ENCODE results near the gene COQ10A. TPM values are rescaled to one million over a fixed set of nuclear protein-coding genes. Genes with fewer than 3 reads are reported as not detected.
A peak's percentile ranks its signal among the peaks of the same experiment; 100 is the strongest.
"Not testable (repeated sequence)": the region's sequence is repeated elsewhere in the genome, so short reads cannot be mapped to it uniquely, and the experiment has no call there.

The COQ10A gene
- total RNA-seq, 1 experiment from 2014 or later: 25.1 TPM

GRCh38 chr12:56266068-56266692 is 562 bp upstream of the COQ10A start:
- in situ Hi-C loops (cut with HindIII; ENCODE audit: low pct_unique_long_range_greater_than_20kb, low sequenced_read_pairs); DNase-seq (ENCODE audit: low read depth): not testable (repeated sequence)

- DNase-seq (ENCODE audit: low read depth): no peak
- in situ Hi-C loops (cut with HindIII; ENCODE audit: low pct_unique_long_range_greater_than_20kb, low sequenced_read_pairs): no loop called here
Observed at GRCh38 chr12:56267443-56268071, 815 bp downstream of the COQ10A start.

DNA sequence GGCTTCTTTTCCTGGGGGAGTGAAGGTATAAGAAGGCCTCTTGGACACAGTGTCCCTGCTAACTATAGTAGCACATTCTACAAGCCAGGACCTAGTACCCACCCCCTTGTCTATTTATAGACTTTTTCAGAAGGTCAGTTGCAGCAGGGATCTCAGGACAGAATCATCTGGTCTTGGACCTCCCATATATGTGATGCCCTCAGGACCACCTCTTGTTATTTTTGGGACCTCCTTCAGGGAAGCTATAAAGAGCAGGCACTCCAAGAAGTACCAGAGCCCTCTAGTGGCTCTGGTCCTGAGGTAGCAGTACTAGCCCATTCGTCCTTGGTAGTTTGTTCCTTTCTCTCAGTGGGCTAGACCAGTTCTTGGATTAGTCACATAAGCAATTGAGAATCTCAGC is 4.3 kb downstream of the COQ10A start:
- DNase-seq (ENCODE audit: low read depth): peak; percentile 43

DNA sequence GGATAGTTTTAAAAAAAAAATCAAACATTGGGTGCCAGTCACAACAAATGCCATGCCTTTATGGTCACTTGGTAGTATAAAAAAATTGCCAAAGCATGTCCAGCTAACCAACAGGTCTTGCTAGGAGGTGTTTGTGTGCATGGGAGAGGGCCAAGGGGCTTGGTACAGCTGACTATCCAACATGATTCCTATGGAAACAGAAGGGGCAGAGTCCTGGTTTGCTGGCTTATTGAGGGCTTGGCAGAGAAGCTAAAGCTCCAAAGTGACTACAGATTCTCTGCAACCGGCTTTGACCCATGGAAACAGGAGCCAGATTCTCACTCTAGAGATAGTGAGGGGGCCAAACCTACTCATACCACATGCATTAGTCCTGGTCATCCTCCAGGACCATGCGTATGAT is 5.7 kb downstream of the COQ10A start:
- DNase-seq (ENCODE audit: low read depth); in situ Hi-C loops (cut with HindIII; ENCODE audit: low pct_unique_long_range_greater_than_20kb, low sequenced_read_pairs): not testable (repeated sequence)

More for the DNA sequence above, 4.3 kb downstream of the COQ10A start:
- in situ Hi-C loops (cut with HindIII; ENCODE audit: low pct_unique_long_range_greater_than_20kb, low sequenced_read_pairs): no loop called here

- no peak for DNase-seq (ENCODE audit: low read depth)
- in situ Hi-C loops (cut with HindIII; ENCODE audit: low pct_unique_long_range_greater_than_20kb, low sequenced_read_pairs): no loop called here
Observed at GRCh38 chr12:56274299-56274698, 7.6 kb downstream of the COQ10A start.

DNA sequence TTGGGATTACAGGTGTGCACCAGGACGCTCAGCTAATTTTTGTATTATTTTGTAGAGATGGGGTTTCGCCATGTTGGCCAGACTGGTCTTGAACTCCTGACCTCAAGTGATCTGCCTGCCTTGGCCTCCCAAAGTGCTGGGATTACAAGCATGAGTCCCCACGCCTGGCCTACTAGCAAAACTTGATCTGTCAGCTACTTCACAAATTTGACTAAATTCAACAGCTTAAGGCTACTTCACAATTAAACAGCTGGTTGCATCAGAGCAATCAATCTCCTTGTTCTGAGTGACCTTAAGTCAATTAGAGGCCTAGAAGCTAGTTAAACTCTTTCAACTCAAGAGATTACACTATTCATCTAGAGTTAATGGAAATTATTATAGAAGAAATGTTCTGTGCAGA is 12.2 kb downstream of the COQ10A start:
- in situ Hi-C loops (cut with HindIII; ENCODE audit: low pct_unique_long_range_greater_than_20kb, low sequenced_read_pairs): no loop called here
- no peak for DNase-seq (ENCODE audit: low read depth)

DNA sequence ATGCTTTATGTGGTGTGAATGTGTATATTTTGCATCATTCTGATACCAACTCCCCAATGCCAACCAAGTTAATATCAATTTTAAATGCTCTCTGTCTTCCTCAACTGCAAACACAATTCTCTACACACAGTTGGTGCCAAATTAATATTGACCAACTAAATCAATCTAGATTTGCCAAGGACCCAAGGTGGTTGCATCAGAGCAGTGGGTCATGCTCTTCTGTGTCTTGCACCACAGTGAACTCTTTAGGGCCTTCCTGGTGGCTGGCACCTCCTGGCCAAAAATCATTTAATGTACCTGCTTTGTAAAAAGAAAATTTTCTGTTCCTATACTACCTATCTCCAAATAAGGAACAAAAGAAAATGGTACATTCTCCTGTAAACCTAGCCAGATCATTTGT is 14.1 kb downstream of the COQ10A start:
- DNase-seq (ENCODE audit: low read depth): no peak
- in situ Hi-C loops (cut with HindIII; ENCODE audit: low pct_unique_long_range_greater_than_20kb, low sequenced_read_pairs): no loop called here

DNA sequence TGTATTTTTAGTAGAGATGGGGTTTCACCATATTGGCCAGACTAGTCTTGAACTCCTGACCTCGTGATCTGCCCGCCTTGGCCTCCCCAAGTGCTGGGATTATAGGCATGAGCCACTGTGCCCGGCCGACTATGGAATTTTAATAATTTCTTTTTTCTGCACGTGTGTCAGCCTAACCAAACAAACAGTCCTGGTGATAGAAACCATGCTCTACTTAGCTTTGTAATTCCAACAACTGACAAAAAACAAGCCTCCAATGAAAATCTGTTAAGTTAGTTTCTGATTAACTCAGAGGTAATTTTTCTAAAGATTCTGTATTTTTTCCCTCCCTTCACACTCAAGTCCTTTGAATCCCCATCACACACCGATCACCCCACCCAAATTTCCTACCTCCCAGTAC is 15.3 kb downstream of the COQ10A start:
- in situ Hi-C loops (cut with HindIII; ENCODE audit: low pct_unique_long_range_greater_than_20kb, low sequenced_read_pairs): no loop called here
- DNase-seq (ENCODE audit: low read depth): no peak

DNA sequence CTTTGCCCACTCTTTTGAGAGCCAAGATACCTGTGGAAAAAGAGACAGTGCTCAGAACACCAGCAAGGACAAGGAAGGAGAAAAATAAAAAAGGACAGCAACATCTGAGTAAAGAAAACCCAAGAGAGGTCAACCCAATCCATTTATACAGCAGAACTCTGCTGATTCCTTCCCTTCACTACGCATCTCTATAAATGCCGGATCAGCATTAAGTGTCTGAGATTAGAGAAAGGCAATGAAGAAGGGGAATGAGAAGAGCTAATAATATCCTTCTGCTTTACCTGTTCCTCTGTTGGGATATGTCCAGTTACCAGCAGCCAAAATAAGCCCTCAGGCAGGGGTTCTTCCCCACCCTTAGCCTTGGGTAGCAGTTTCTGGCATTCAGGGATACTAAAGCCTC is 15.8 kb downstream of the COQ10A start:
- in situ Hi-C loops (cut with HindIII; ENCODE audit: low pct_unique_long_range_greater_than_20kb, low sequenced_read_pairs): no loop called here
- DNase-seq (ENCODE audit: low read depth): no peak

DNA sequence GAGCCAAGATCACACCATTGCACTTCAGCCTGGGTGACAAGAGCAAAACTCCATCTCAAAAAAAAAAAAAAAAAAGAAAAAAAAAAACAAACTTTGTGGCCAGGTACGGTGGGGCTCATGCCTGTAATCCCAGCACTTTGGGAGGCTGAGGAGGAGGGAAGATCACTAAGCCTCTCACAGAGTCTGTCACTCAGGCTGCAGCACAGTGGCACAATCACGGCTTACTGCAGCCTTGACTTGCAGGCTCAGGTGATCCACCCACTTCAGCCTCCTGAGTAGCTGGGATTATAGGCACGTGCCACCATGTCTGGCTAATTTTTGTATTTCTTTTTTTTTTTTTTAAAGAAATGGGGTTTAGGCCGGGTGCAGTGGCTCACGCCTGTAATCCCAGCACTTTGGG is 17.5 kb downstream of the COQ10A start:
- in situ Hi-C loops (cut with HindIII; ENCODE audit: low pct_unique_long_range_greater_than_20kb, low sequenced_read_pairs): not testable (repeated sequence)

DNA sequence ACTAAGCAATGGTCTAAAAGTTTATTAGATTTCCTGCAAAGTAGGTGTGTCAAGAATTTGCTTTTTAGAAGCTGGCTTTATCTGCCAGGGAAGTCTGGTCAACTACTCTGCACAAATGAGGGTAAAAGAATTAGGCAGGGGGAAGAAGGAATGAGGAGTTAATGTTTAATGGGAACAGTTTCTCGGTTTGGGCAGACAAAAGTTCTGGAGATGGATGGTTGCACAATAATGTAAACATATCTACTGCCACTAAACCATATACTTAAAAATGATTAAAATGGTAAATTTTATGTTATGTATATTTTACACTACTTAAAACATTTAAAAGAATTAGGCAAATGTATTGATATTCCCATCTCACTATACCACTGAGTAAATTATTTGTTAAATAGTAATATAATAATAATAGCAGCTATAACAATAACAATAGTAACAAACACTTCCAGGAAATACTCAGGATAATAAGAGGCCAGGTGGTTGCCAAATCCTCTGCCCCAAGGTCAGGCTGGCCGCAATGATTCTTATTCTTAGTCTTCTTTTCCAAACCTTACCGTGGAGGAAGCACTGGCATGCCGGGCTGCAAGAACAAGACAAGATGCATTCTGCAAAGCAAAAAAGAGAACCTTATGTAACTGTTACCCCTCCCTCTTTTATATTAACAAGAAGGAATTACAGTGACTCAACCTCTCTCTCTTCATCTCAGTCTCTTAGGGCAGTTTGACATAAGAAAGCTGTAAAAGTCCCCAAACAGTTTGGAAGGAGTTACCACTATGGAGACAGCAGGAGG is 19.5 kb downstream of the COQ10A start:
- in situ Hi-C loops (cut with HindIII; ENCODE audit: low pct_unique_long_range_greater_than_20kb, low sequenced_read_pairs): no loop called here
- peak; percentile 22 for DNase-seq (ENCODE audit: low read depth)

More for the DNA sequence above, 17.5 kb downstream of the COQ10A start:
- DNase-seq (ENCODE audit: low read depth): not testable (repeated sequence)

DNA sequence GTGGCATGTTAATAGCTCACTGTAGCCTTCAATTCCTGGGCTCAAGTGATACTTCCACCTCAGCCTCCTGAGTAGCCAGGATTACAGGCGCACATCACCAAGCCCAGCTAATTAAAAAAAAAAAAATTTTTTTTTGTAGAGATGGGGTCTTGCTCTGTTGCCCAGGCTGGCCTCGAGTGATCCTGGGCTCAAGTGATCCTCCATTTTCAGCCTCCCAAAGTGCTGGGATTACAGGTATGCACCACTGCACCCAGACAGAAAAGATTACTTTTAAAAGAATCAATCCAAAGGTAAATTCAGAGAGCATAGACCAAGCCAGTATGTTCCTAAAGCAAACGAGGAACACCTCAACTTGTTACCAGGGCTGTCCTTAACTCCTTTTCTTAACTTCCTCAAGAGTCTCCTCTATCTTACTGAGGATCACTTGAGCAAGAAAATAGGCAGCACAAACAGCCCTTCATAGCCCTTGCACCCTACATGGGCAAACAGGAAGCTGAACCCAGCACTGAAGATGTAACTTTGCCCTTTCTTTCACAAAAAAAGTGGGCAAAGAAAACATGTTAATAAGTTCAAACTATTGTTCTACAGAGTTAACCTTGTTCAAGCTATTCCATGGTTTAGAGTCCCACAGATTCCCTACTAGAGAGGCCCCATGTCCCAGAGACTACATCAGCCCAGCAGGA is 22.1 kb downstream of the COQ10A start:
- in situ Hi-C loops (cut with HindIII; ENCODE audit: low pct_unique_long_range_greater_than_20kb, low sequenced_read_pairs): no loop called here
- no peak for DNase-seq (ENCODE audit: low read depth)

DNA sequence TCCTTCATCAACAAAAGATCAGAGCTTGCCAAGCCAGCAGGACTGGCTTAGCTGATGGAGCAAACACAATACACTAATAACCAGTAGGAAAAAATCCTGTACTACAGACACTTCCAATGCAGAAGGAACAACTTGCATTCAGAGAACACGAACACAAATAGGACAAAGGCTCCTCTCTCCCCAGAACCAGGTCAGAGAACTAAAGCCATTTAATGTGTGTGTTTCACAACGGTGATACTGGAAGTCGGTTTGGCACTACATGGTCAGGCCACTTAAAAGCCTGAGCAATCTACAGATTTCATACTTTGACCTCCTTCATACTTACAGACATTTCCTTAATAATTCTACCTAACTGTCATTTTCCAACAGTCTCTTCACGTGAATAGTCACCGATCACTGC is 27.1 kb downstream of the COQ10A start:
- in situ Hi-C loops (cut with HindIII; ENCODE audit: low pct_unique_long_range_greater_than_20kb, low sequenced_read_pairs): no loop called here
- DNase-seq (ENCODE audit: low read depth): no peak

- DNase-seq (ENCODE audit: low read depth): no peak
- in situ Hi-C loops (cut with HindIII; ENCODE audit: low pct_unique_long_range_greater_than_20kb, low sequenced_read_pairs): no loop called here
Observed at GRCh38 chr12:56296295-56296694, 29.6 kb downstream of the COQ10A start.

- DNase-seq (ENCODE audit: low read depth): no peak
- in situ Hi-C loops (cut with HindIII; ENCODE audit: low pct_unique_long_range_greater_than_20kb, low sequenced_read_pairs): no loop called here
Observed at GRCh38 chr12:56297400-56297799, 30.7 kb downstream of the COQ10A start.

- in situ Hi-C loops (cut with HindIII; ENCODE audit: low pct_unique_long_range_greater_than_20kb, low sequenced_read_pairs): no loop called here
- DNase-seq (ENCODE audit: low read depth): no peak
Observed at GRCh38 chr12:56298828-56299227, 32.1 kb downstream of the COQ10A start.

DNA sequence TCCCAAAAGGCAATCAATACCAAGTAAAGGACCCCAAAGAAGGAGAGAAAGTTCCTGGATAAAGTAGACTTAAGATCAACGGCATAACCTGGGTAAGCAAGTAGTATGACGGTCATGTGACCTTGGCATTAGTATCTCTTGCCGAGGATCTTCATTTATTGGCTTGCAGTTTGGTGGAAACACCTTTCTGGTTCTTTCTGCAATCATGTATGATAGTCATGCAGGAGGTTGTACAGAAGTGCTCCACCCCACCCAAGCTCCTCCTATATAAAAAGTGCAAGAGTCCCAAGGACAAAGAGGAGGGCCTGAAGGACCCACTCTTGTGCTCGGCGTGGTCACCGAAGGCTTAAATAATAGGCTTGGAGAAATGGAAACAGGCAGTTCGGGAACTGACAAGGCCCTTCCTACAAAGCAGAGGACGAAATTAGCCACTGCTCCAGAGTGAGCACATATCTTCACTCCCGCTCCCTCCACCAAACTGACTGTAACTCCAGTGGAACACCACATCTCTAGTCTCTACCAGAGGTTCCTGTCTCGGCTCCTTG is 32.6 kb downstream of the COQ10A start:
- DNase-seq (ENCODE audit: low read depth): no peak
- in situ Hi-C loops (cut with HindIII; ENCODE audit: low pct_unique_long_range_greater_than_20kb, low sequenced_read_pairs): no loop called here

DNA sequence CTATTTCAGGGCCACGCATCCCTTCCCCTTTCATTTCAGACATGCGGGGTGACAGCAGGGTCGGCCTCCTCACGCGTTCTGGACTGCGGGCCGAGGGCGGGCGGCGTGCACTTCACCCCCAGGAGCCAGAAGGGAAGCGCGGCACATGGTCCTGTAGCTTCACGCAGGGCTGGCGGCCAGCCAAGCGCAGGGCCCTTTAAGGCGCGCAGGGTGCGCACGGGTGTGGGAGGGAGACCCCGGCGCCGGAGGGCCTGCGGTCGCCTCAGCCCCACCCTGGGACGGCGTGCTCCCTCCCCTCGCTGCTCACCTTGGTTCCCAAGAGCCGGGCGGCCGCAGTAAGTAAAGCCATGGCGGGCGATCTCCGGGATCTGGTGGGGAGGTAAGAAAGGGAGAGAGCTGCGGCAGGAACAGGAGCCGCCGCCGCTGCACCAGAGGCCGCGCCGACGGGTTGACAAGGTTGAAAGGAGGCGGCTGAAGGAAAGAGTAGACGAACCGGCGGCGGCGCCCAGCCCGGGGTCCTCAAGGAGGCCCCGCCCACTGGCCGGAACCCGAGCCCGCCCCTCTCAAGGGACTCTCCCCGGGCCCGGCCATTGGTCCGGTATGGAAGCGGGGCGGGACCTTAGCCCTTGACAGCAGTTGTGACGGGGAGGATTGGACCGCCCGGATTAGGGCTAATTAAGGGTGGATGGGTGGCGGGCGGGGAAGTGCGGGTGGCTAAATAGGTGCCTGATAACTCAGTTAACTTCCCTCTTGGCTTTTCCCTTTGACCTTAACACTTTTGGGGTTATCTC is 33.3 kb downstream of the COQ10A start, which contains the start of gene CS:
Gene CS, minus strand, starts transcription at position 478 of the 791 bp plus-strand sequence. Its CDS starts 129 bp downstream, at position 349.
- DNase-seq (ENCODE audit: low read depth): peak; percentile 99

More for the DNA sequence above, 33.3 kb downstream of the COQ10A start, which contains the start of gene CS:
- in situ Hi-C loops (cut with HindIII; ENCODE audit: low pct_unique_long_range_greater_than_20kb, low sequenced_read_pairs): no loop called here

Measured in Caki2 (cell line).